ENCODE results near the gene CXXC1.
"Not testable (repeated sequence)": the region's sequence is repeated elsewhere in the genome, so short reads cannot be mapped to it uniquely, and the experiment has no call there.

Gene CXXC1

GRCh38 chr18:50287441-50288347, at the start of gene CXXC1:
Gene CXXC1, minus strand, starts transcription at chr18:50287692. Its CDS starts 103 bp downstream, at chr18:50287589.
- peak; percentile 98 for DNase-seq

GRCh38 chr18:50334546-50335152, 47.2 kb upstream of the CXXC1 start:
- no peak for DNase-seq

DNA sequence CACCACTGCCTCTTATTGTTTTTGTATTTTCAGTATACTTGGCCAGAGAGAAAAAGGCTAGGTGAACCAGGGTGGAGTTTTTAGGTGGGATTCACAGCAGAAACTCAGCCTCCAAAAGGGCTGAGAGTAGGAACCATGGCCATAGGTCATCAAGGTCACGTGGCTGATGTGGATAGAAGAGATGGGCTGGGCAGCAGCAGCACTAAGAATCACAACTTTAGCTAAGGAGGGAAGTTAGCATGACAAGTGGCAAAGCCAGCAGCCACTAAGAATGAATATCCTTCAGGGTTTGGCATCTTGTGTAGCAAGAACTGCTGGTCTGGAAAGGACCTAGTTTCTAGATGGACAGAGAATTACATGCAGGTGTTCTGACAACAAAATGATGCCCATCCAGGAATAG, 44.2 kb upstream of the CXXC1 start:
- DNase-seq, result no peak

DNA sequence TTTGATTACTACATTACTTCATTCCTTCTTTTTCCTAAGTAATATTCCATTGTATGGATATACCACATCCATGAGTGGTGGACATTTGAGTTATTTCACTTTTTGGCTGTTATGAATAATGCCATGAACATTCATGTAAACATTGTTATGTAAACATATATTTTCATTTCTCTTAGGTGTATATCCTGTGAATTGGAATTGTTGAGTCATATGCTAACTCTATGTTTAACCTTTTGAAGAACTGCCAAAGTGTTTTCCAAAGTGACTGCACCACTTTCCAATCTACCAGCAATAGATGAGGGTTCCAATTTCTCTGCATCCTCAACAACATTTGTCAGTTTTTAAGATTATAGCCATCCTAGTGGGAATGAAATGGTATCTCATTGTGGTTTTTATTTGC, 42.7 kb upstream of the CXXC1 start:
- DNase-seq, result no peak

GRCh38 chr18:50327983-50328382, 40.5 kb upstream of the CXXC1 start:
- DNase-seq, result no peak

- no peak for DNase-seq
Observed at GRCh38 chr18:50320719-50321118, 33.2 kb upstream of the CXXC1 start.

- DNase-seq, result no peak
Observed at GRCh38 chr18:50315100-50315871, 27.8 kb upstream of the CXXC1 start.

DNA sequence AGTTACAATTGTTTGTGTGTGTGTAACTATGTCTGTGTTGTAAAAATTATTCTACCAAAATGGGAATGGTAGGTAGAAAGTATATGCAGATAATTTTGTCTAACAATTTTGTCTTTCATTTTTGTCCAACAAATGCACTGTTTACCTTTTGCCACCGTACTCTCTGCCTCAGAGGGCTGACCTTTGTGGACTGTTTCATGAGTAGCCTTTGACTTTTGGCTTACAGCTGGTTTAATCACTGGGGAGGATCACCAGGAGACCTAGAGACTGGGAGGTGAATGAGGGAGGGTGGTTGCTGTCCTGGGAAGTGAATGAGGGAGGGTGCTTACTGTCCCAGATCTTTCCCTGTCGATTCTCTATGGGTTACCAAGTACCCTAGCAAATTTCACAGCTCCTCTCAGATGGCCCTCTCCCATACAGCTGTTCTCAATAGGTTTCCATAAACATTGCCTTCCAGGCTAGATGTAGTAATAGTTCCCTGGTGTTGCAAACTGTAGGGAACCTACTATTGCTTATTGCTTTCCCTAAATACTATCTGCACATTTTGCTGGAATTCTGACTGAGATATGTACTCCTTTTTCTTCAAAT, 26.5 kb upstream of the CXXC1 start:
- no peak for DNase-seq

- DNase-seq, result no peak
Observed at GRCh38 chr18:50313031-50313607, 25.6 kb upstream of the CXXC1 start.

DNA sequence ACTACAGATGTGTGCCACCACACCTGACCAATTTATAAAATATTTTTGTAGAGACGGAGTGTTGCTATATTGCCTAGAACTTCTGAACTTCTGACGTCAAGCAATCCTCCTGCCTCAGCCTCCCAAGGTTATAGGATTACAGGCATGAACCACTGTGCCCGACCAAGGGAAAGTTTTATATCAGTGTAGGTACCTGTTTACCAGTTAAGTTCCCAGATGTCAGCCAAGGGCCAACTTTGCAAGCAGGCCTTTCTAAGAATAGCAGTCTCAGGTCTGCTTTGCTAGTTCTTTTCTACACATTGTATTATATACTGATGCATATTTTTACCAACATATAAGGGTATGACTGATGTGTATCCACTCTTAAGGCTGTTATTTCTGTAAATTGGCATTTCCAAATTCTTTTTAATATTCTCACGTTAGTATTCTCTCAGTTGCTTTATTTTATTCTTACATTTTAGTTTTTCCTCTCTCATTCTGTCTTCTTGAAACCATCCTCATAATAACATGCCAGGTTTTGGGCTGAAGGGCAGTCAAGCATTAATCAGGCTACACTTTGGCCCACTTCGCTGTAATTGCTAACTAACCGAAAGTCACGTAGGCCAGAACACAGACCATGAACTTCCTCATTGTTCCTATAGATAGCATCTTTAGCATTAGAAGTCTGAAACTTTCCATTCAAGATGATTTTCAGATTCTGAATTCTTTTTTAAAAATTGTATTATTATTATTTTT, 25.0 kb upstream of the CXXC1 start:
- DNase-seq, result no peak

GRCh38 chr18:50311650-50312049, 24.2 kb upstream of the CXXC1 start:
- no peak for DNase-seq

- DNase-seq, result no peak
Observed at GRCh38 chr18:50310080-50310479, 22.6 kb upstream of the CXXC1 start.

GRCh38 chr18:50308851-50309250, 21.4 kb upstream of the CXXC1 start:
- DNase-seq, result not testable (repeated sequence)

DNA sequence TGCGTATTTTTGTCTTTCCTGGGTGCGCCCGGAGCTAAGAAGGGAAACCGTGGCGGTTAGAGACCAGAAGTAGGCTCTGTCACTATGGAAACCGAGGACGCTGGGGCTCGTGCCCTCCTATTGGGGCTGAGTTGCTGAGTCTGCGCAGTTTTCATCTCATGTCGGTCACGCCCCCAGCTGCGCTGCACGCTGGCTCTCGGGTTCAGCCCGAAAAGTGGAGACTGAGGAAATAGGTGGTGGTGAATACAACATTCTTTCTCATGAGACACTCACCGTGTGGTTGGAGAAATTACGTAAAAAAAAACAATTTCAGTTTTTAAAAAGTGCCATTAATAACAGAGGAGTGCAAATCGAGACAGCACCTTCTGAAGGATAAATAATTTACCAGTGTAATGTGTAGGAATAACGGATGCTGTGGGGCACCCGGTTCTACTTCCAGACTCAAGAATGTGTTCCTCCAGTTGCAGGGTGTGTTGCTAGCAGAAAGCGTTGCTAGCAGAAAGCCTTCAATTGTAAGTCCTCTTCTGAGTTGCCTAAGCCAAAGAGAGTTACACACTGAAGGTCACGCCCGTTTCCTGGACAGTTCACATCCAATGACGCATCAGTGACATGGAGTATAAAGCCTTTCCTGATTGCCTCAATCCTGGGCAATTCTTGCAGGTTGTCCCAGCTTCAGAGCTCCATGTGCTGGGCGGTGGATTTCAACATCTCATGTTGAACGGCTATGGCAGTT, 20.4 kb upstream of the CXXC1 start:
- DNase-seq, result peak; percentile 90

- DNase-seq, result no peak
Observed at GRCh38 chr18:50307400-50307737, 19.9 kb upstream of the CXXC1 start.

- no peak for DNase-seq
Observed at GRCh38 chr18:50306944-50307343, 19.5 kb upstream of the CXXC1 start.

DNA sequence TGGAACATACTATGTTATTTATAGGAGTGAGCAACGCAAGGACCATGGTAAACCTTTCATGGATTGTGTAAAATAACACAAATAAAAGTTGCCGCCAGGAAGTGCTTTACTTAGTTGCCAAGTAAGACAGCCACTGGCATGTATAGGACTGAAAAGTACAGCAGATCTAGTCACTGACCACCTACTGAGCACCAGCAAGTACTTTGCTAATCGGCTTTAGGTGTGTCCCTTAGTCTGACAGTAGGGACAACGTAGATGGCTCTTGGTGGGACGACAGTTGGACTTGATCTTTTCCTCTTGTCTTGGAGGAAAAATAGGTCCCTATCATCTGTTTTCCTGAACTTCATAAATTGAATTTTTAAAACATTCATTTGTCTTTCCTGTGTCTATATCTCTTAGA, 13.6 kb upstream of the CXXC1 start:
- no peak for DNase-seq

DNA sequence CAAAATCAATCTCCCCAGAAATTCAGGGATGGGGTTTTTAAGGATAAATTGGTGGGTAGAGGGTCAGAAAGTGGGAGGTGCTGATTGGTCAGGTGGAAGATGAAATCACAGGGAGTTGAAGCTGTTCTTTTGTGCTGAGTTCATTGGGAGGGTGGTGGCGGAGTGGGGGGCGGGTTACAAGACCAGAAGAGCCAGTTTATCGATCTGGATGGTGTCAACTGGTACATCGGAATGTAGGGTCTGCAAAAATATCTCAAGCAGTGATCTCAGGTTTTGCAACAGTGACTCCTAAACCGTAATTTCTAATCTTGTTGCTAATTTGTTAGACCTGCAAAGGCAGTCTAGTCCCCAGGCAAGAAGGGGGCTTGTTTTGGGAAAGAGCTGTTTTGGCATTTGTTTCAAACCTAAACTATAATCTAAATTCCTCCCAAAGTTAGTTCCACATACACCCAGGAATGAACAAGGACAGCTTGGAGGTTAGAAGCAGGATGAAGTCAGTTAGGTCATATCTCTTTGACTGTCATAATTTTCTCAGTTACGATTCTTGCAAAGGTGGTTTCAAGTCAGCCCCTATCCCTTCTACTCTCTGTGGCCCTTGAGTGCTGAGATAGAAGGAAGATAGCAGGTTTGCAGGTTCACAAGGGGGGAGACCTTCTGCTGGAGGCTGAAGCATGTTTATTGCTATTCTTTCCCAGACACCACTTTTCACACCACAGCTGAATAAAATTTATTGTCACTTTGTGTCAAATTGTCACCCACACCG, 12.3 kb upstream of the CXXC1 start:
- no peak for DNase-seq

DNA sequence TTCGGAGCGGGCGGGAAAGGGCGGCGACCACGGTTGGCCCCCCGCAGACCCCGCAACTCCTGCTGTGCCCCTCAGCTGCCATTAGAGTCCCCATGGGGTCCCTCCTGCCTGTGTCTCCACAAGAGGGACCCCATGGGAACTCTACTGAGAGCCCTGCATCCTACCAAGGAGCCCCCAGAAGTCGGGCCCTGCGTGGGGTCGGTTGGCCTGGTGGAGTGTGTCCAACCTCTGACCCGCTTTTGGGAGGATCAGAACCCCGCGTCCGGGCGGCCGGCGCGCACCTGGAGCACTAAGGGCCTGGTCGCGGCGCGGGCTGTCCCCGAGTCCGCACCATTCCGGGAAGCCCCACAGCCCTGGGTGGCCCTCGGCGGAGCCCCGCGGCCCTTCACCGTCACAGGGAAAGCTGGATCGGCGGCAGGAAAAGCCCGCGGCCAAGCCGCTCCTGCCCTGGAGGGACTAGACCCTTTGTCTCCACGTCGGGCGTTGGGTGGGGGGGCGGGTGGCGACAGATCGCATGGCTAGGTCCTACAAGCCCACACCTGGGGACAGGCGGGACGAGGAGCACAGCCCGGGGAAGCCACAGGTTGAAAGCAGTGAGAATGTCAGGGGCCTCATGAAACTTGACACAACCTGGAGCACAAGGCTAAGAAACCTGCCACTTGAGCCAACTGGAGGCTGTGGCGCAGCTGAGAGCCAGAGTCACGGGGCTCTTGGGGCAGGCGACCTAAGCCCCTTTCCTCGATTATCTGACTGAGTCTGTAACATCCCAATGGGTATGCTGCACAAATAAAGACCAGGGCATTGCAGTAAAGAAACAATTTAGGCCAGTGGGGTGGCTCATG, 11.2 kb upstream of the CXXC1 start:
- DNase-seq, result no peak
